Ascending aorta (tissue), 2 donors: ENCODE results near the gene GDF10. TPM values are rescaled to one million over a fixed set of nuclear protein-coding genes. Genes with fewer than 3 reads are reported as not detected.

Source experiments
- DNase-seq, 2 donors: peaks; one replicate each; pipeline ENCODE4 v3.0.0-alpha.2; 2019; ENCODE audit warnings: low spot score in 2 of 2
- H3K27ac ChIP-seq, 2 donors: fragments of 200-600 bp; sonication (generic); one replicate each; pipeline ENCODE4 v1.5.1; 2016 to 2017; ENCODE audit warnings: mild to moderate bottlenecking in 1 of 2
- H3K27me3 ChIP-seq: fragments of 200-600 bp; sonication (generic); one replicate; pipeline ENCODE4 v1.5.1; 2017
- H3K36me3 ChIP-seq, 2 donors: fragments of 200-600 bp; sonication (generic); one replicate each; pipeline ENCODE4 v1.5.1; 2016
- H3K4me1 ChIP-seq, 2 donors: fragments of 200-600 bp; sonication (generic); one replicate each; pipeline ENCODE4 v1.5.1; 2016 to 2017; ENCODE audit warnings: mild to moderate bottlenecking in 1 of 2
- H3K4me3 ChIP-seq, 2 donors: fragments of 200-600 bp; sonication (generic); one replicate each; pipeline ENCODE4 v1.5.1; 2016 to 2017; ENCODE audit warnings: mild to moderate bottlenecking in 1 of 2
- H3K9me3 ChIP-seq, 2 donors: fragments of 200-600 bp; sonication (generic); one replicate each; pipeline ENCODE4 v1.5.1; 2016
- intact Hi-C: fragments of 100-400 bp; cut with DNase I; formaldehyde crosslinking; loops from one replicate; pipeline ENCODE4 v1.15.1; 2023
- total RNA-seq: library from RNA; depleted of rRNA; stranded (reverse); fragments of >200 nt; gene quantifications from one replicate; pipeline ENCODE4 v1.1.0, GENCODE V29; 2016
- TF ChIP-seq, protein P1 (sequence below), 3 experiments: fragments of 200-600 bp in 2 of 3; fragments of 450-650 bp in 1 of 3; sonication (generic) in 2 of 3; IDR thresholded peaks; one replicate each; pipeline ENCODE4 v1.5.1; 2016 to 2019; ENCODE audit warnings: antibody characterized with exemption in 3 of 3, mild to moderate bottlenecking in 1 of 3, moderate library complexity in 1 of 3

GDF10 gene
- total RNA-seq, 1 donor from 2014 or later: 1.2 TPM

GRCh38 chr10:47276071-47276470 is 23.9 kb upstream of the GDF10 start:
- H3K27ac ChIP-seq: no peak overlapping the region
- H3K4me3 ChIP-seq: no peak overlapping the region
- no peaks in the 10 kb centered on the region for H3K27me3 ChIP-seq
- intact Hi-C loops: no loop called here
- H3K9me3 ChIP-seq: peaks cover 0 to 6% of the 10 kb centered on the region in 2 donors
- H3K36me3 ChIP-seq: no peaks in the 10 kb centered on the region
- DNase-seq: no peak
- TF ChIP-seq, protein P1, sequence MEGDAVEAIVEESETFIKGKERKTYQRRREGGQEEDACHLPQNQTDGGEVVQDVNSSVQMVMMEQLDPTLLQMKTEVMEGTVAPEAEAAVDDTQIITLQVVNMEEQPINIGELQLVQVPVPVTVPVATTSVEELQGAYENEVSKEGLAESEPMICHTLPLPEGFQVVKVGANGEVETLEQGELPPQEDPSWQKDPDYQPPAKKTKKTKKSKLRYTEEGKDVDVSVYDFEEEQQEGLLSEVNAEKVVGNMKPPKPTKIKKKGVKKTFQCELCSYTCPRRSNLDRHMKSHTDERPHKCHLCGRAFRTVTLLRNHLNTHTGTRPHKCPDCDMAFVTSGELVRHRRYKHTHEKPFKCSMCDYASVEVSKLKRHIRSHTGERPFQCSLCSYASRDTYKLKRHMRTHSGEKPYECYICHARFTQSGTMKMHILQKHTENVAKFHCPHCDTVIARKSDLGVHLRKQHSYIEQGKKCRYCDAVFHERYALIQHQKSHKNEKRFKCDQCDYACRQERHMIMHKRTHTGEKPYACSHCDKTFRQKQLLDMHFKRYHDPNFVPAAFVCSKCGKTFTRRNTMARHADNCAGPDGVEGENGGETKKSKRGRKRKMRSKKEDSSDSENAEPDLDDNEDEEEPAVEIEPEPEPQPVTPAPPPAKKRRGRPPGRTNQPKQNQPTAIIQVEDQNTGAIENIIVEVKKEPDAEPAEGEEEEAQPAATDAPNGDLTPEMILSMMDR (IDR thresholded peaks at IDR 0.05): no peak
- H3K4me1 ChIP-seq: no peaks in the 10 kb centered on the region

DNA sequence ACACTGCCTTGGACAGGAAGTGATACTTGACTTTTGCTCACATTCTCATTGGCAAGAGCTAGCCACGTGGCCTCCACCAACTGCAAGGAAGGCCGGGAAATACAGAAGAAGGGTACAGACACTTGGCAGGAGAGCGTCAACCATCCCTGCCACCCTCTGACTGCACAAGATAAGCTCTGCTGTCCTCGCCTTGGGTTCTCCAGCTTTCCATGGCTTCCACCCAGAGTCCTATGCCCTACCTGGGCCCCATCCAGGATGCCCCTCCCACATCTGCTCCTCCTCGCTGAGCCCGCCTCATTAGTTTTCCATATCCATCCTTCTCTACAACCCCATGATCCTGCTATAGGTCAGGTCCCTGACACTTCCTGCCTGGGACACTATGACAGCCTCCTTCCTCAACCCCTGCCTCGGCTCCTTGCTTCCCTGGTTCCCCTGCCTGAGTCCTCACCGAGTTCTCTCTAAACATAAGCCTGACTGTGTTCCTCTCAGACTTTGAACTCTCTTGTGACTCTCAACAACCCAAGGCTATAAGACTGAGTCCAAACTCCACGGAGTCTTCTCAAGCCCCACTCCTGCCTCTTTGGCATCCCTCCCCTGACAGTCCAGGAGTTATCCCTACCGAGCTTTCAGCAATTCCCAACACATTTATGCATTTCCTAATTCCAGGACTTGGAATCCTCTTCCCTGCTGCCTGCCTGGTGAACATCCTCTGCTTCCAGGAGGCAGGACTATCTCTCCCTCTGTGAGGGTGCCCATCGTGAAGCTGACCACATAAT is 23.2 kb upstream of the GDF10 start:
- Histone ChIP-seq H3K4me3 (no peak overlapping the region), H3K27me3 (no peaks in the 10 kb centered on the region), H3K27ac (no peak overlapping the region), H3K36me3 (no peaks in the 10 kb centered on the region), H3K9me3 (peaks cover 0 to 6% of the 10 kb centered on the region in 2 donors), H3K4me1 (no peaks in the 10 kb centered on the region)
- TF ChIP-seq, protein P1 (IDR thresholded peaks at IDR 0.05): no peak
- DNase-seq: peak in 1 of 2 donors; percentile 18
- intact Hi-C loops: no loop called here

DNA sequence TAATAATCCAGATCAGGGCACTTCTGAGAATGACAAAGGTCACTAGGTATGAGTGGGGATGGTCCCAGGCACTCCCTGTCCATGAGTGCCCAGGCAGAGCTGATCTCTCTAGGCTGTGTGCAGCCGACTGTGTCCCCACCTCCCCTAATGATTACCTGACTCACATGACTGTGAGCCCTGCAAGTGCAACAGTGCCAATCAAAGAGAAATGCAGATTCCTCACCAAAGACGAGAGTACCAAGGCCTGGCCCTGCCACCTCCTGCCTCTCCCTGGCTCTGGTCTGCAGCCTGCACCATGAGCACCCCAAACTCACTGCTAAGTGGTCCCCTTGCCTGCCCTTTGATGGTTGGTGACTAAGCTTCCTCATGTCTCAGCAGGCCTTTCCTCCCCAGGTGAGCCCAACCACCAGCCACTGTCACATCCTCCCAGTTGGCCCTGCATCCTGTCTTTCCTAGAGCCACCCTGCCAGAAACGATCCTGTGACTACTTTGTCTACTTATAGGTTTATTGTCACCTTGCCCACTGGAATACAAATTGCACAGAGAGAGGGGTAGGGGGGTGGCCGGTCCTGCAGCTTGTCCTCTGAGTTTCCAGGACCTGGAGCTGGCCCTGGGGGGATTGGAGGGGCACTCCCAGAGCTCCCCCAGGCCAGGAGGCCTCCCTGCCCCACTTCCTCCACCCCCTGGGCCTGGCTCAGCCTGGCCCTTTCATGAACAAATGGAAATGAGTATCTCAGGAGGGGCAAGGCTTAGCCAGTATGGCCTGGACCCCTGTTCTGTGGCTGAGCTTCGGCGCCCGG is 22.4 kb upstream of the GDF10 start:
- Histone ChIP-seq H3K9me3 (peaks cover 0 to 1% of the 10 kb centered on the region in 2 donors), H3K4me1 (no peaks in the 10 kb centered on the region), H3K27ac (no peak overlapping the region), H3K4me3 (no peak overlapping the region), H3K27me3 (no peaks in the 10 kb centered on the region), H3K36me3 (no peaks in the 10 kb centered on the region)
- TF ChIP-seq, protein P1 (IDR thresholded peaks at IDR 0.05): no peak
- DNase-seq: peak in 1 of 2 donors; percentile 46
- intact Hi-C loops: no loop called here

DNA sequence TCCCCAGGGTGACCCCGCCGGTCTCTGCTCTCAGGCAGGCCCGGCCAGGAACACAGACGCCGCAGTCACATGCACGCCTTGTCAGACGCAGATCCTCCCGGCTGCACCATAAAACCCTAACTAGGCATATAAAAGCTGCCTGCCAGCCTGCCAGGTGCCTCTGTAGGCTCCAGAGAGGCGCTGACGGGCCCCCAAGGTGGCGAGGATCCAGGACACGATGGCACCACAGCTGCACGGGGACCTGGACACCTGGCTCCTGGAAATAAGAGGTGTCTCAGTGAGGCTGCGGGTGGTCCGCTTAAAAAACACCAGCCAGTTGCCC is 21.9 kb upstream of the GDF10 start:
- peak in 1 of 2 donors; percentile 33 for DNase-seq
- intact Hi-C loops: no loop called here

GRCh38 chr10:47278720-47279119 is 21.3 kb upstream of the GDF10 start:
- TF ChIP-seq, protein P1 (IDR thresholded peaks at IDR 0.05): no peak
- intact Hi-C loops: no loop called here
- no peaks in the 10 kb centered on the region for H3K36me3 ChIP-seq
- peak in 1 of 2 donors; percentile 35 for DNase-seq
- H3K9me3 ChIP-seq: no peaks in the 10 kb centered on the region
- H3K4me1 ChIP-seq: no peaks in the 10 kb centered on the region
- H3K27ac ChIP-seq: no peak overlapping the region
- no peaks in the 10 kb centered on the region for H3K27me3 ChIP-seq
- H3K4me3 ChIP-seq: no peak overlapping the region

More for the DNA sequence above, 21.9 kb upstream of the GDF10 start:
- Histone ChIP-seq H3K36me3 (no peaks in the 10 kb centered on the region), H3K4me3 (no peak overlapping the region), H3K27me3 (no peaks in the 10 kb centered on the region), H3K9me3 (no peaks in the 10 kb centered on the region), H3K27ac (no peak overlapping the region), H3K4me1 (no peaks in the 10 kb centered on the region)
- TF ChIP-seq, protein P1 (IDR thresholded peaks at IDR 0.05): no peak
